ENCODE results near the gene DUSP12. TPM values are rescaled to one million over a fixed set of nuclear protein-coding genes. Genes with fewer than 3 reads are reported as not detected.

Gene DUSP12
- total and polyA plus RNA-seq, 9 of the 15 experiments (the other 6 are each of a cell fraction or from before 2014, with no cell fraction given): 10.4 to 81.4 (median 43.6) TPM

DNA sequence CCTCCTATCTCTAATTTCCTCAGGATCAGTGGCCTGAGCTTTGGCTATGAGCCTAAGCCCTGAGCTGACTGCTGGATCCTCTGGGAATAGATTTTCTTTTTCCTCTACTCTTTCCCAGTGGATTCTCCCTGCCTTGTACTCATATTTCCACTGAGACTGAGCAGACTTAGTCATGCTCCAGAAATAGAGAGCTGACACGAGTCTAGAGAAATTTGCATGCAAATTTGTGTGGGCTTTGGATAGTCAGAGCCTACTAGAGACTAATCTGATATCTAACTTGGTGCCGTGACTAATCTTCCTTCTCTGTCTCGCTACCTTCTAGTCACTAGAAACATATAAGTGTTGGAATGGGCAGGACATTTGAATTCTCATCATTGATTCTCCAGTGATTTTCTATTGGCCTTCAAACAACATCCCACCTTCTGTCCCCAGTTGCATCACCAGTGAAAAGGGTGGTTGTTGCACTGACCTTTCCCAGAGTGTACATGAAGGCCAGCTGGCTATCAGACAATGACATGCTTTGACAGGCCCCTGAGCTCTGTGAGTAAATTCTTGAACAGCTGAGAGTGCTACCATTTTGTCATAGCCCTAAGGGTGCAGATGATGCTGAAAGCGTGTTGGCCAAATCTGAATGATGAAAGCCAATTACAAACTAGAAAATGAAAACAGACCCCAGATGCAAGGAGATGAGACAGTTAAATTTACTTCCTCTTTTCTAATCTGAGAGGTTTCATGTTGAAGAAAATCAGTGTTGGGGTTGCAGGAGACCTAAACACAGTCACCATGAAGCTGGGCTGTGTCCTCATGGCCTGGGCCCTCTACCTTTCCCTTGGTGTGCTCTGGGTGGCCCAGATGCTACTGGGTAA, 42.9 kb upstream of the DUSP12 start, which contains the start of gene FCRLA (continued):
- TF ChIP-seq TFAP4 (CRISPR knock-in tag; IDR thresholded peaks at IDR 0.05; ENCODE audit: borderline replicate concordance) (peak; percentile 88), MEF2D (tag; conservative IDR thresholded peaks at IDR 0.05; ENCODE audit: low read depth) (peak; percentile 65), SUPT5H (IDR thresholded peaks at IDR 0.05) (no peak), SMARCE1 (IDR thresholded peaks at IDR 0.05) (peak; percentile 69; the same call in 1 of the 2 replicates), ATF4 (CRISPR knock-in tag; IDR thresholded peaks at IDR 0.05) (0 out of 2 replicates have a peak, but pooled peaks have one; percentile 38), NFE2 (IDR thresholded peaks at IDR 0.05; ENCODE audit: low read depth) (peak; percentile 20; the same call in 1 of the 2 replicates), DMBX1 (CRISPR knock-in tag; IDR thresholded peaks at IDR 0.05; ENCODE audit: borderline replicate concordance) (0 out of 2 replicates have a peak, but pooled peaks have one; percentile 22), PKNOX1 (IDR thresholded peaks at IDR 0.05) (peak; percentile 80), KLF16 (IDR thresholded peaks at IDR 0.05) (0 out of 2 replicates have a peak, but pooled peaks have one; percentile 18), PML (IDR thresholded peaks at IDR 0.05; ENCODE audit: low read length) (peak; percentile 72; the same call in 1 of the 2 replicates), TEAD1 (CRISPR knock-in tag; IDR thresholded peaks at IDR 0.05) (0 out of 4 replicates have a peak, but pooled peaks of 1 of the 2 experiments have one; percentile 67), LEF1 (IDR thresholded peaks at IDR 0.05) (peak; percentile 51; the same call in 1 of the 2 replicates), VEZF1 (CRISPR knock-in tag; IDR thresholded peaks at IDR 0.05) (peak; percentile 22; the same call in 1 of the 2 replicates), MEIS2 (IDR thresholded peaks at IDR 0.05; ENCODE audit: partially characterized antibody) (peak; percentile 68), SMC3 (conservative IDR thresholded peaks at IDR 0.05; ENCODE audit: insufficient read depth, low read depth, low read length) (no peak)
- TF ChIP-seq, protein P1, sequence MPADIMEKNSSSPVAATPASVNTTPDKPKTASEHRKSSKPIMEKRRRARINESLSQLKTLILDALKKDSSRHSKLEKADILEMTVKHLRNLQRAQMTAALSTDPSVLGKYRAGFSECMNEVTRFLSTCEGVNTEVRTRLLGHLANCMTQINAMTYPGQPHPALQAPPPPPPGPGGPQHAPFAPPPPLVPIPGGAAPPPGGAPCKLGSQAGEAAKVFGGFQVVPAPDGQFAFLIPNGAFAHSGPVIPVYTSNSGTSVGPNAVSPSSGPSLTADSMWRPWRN (IDR thresholded peaks at IDR 0.05; ENCODE audit: low read depth): peak; percentile 55; the same call in 1 of the 2 replicates
- TF ChIP-seq, protein P2, sequence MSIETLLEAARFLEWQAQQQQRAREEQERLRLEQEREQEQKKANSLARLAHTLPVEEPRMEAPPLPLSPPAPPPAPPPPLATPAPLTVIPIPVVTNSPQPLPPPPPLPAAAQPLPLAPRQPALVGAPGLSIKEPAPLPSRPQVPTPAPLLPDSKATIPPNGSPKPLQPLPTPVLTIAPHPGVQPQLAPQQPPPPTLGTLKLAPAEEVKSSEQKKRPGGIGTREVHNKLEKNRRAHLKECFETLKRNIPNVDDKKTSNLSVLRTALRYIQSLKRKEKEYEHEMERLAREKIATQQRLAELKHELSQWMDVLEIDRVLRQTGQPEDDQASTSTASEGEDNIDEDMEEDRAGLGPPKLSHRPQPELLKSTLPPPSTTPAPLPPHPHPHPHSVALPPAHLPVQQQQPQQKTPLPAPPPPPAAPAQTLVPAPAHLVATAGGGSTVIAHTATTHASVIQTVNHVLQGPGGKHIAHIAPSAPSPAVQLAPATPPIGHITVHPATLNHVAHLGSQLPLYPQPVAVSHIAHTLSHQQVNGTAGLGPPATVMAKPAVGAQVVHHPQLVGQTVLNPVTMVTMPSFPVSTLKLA (conservative IDR thresholded peaks at IDR 0.05): peak in 1 of 2 experiments; percentile 39; a peak in 3 of 4 replicates
- TF ChIP-seq, protein P3, sequence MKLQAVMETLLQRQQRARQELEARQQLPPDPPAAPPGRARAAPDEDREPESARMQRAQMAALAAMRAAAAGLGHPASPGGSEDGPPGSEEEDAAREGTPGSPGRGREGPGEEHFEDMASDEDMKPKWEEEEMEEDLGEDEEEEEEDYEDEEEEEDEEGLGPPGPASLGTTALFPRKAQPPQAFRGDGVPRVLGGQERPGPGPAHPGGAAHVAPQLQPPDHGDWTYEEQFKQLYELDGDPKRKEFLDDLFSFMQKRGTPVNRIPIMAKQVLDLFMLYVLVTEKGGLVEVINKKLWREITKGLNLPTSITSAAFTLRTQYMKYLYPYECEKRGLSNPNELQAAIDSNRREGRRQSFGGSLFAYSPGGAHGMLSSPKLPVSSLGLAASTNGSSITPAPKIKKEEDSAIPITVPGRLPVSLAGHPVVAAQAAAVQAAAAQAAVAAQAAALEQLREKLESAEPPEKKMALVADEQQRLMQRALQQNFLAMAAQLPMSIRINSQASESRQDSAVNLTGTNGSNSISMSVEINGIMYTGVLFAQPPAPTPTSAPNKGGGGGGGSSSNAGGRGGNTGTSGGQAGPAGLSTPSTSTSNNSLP (IDR thresholded peaks at IDR 0.05; ENCODE audit: borderline replicate concordance, low read depth, low read length): no peak
